ENCODE measurements around the gene IL17RA.

DNA sequence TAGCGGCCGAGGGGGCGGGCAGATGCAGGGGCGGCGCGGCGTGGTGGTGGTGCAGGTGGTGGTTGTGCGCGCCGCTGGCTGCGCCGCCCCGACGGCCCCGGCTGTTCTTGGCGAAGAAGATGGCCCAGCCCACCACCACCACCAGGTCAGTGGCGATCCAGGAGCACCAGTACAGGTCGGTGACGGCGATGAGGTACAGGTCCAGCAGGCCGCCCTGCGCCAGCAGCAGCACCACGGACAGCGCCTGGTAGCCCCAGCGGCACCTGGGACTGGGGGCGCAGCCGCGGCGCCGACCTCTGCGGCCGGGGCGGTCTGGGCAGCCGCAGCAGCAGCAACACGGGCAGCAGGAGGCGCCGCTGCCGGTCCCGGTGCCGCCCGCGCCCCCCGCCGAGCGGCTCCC is 35.5 kb downstream of the IL17RA start:
- TF ChIP-seq CTCF (IDR thresholded peaks at IDR 0.05; ENCODE audit: extremely low read depth in 1 of 2, insufficient read depth in 1 of 2, low read depth in 1 of 2, low read length in 2 of 2): no peak
- no peak for TF ChIP-seq POLR2AphosphoS5 (IDR thresholded peaks at IDR 0.05; ENCODE audit: insufficient read depth, low read depth, low read length)
- TF ChIP-seq POLR2A (IDR thresholded peaks at IDR 0.05; ENCODE audit: low read depth, low read length): no peak
- TF ChIP-seq, protein P1, sequence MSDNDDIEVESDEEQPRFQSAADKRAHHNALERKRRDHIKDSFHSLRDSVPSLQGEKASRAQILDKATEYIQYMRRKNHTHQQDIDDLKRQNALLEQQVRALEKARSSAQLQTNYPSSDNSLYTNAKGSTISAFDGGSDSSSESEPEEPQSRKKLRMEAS (IDR thresholded peaks at IDR 0.05; ENCODE audit: insufficient read depth, insufficient read length): no peak
- TF ChIP-seq FOS (IDR thresholded peaks at IDR 0.05; ENCODE audit: borderline replicate concordance, insufficient read depth, low read length): no peak
- TF ChIP-seq JUN (IDR thresholded peaks at IDR 0.05; ENCODE audit: borderline replicate concordance, insufficient read depth, insufficient read length, low read depth): no peak
